Globus pallidus (tissue), 1 donor: ENCODE measurements around the gene CLASP1.
"Not testable (repeated sequence)": the region's sequence is repeated elsewhere in the genome, so short reads cannot be mapped to it uniquely, and the experiment has no call there.

ENCODE experiments used
- DNase-seq: peaks from one replicate; pipeline ENCODE4 v3.0.0-alpha.2; 2015; ENCODE audit warnings: low spot score

CLASP1 gene

DNA sequence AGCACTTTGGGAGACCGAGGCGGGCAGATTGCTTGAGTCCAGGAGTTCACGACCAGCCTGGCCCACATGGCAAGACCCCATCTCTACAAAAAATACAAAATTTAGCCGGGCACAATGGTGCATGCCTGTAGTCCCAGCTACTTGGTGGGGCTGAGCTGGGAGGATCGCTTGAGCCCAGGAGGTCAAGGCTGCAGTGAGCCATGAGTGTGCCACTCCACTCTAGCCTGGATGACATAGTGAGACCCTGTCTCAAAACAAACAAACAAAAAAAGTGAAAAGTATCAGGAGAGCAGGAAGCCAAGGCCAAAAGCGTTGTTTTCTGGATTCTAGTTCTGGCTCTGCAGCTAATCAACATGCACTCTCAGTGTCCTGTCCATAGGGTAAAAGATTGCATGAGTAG is 10.7 kb upstream of the CLASP1 start:
- no peak for DNase-seq

DNA sequence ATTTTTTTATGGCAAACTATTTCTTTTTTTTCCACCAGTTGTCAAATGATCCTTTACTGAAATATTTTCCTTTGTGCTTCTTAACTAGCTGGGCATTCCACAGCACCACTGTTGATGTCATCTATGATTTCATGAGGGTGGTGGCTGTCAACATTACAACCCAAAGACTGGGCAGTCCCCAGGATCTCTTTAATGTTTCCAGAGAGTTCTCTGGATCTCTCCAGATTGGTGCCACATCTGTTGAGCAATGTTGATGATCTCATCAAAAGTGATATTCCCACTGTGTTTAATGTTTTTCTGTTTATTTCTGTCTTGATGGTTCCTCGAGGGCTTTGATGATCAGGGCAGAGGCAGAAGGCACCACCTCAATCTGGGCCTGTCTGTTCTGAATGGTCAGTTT is 9.1 kb upstream of the CLASP1 start:
- DNase-seq = not testable (repeated sequence)

DNA sequence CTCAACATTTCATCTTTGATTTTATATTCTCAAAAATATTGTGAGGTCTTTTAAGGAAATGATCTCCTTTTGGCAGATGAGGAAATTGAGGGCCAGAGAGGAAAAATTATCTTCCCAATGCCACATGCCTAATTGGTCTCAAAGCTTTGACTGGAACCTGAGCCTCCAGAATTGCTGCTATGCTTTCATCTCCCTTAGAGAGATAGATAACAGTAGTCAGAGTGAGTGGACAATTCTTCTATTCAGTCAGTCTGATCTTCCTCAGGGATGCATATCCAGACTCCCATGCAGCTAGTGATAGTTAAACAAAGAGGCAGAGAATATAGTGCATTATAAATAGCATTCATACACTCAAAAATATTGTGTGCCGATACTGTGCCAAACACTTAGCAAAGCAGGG is 3.8 kb upstream of the CLASP1 start:
- DNase-seq = no peak

DNA sequence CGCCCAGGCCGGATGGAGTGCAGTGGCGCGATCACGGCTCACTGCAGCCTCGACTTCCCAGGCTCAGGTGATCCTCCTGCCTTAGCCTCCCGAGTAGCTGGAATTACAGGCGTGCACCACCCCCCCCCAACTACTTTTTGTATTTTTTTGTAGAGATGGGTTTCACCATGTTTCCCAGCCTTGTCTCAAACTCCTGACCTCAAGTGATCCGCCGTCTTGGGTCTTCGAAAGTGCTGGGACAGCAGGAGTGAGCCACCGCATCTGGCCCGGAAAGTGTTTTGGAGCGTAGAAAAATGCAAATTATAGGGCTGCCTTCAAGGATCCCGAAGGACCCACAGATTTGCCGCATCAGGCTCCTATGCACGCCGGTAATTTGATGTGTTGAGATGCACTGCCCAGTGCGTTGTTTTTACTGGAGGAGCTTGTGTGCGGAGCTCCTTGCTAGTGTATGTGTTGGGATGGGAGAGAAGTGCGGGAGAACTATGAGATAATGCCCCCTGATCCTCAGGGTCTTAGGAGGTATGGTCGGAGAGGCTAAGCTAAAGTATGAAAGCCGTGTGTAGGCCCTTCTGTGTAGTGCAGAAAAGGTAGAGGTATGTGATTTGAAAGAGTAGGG is 1.2 kb upstream of the CLASP1 start:
- DNase-seq = peak; percentile 6

DNA sequence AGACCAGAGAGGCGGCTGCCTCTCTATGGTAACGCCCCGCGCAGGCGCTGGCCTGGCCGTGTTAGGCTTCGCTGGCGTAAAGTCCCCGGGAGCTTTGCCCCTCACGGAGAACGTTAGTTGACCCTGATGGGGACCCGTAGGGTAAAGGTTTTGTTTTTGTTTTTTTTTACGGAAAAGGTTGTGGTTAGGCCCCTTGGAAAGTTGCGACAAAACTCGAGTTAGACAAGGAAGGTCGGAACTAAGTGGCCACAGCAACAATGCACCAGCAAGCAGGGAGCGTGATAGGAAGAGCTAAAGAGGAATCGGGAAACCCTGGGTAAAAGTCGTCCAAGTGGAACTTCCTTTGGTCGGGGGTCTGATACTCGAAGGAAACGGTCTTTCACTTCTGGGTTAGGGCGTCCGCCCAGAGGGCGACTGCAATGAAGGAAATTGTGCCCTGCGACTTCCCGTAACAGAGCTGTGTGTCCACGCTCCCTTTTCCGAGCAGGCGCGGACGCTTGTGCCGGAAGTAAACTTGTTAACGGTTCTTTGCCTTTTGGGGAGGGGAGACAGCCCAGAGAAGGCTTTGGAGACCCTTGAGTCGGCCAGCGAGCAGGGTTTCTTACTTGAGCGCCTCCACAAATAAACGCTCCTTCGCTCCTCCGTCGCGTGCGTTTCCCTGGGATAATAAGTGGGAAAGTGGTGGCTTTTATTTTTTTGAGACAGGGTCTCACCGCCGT is 493 bp upstream of the CLASP1 start:
- DNase-seq = peak; percentile 98

DNA sequence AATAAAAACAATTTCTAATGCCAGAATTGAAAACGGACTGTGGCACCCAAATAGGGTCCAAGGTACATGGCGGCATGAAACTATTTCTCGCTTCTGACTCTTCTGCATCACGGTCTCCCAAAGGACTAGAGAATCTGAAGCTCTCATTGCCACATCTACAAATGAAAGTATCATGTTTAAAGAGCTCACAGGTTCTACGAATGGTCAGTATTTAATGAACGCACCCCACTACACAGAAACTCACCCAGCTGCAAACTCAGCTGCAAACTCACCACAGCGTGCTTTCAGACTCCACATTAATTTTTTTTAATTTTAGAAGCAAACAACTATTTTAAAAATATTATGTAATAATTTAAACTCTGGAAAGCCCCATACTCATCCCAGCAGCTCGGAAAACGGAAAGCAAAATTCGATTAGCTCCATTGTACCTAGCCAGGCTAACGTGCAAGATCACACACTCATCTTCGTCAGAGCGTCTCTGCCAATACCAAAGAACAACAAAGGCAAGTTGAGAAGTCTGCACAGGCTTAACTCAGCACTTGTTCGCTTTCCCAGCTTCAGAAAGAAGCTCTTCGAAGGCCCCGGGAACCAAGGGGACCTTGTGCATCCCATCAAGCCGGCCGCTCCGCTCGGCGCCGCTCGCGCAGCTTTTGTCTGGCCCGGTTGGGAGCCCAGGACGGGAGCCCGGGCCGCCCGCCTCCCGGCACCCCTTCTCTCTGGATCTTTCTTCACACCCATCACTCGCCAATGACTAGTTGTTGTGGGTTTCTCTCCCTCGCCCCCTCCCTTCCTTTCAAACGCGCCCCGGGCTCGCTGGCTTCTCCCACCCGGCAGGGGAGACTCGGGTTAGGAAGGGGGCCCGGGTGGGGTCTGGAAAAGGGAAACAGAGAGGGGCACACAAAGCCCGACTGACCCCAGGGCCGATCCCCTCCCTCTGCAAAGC is 785 bp downstream of the CLASP1 start:
- DNase-seq = peak; percentile 64

DNA sequence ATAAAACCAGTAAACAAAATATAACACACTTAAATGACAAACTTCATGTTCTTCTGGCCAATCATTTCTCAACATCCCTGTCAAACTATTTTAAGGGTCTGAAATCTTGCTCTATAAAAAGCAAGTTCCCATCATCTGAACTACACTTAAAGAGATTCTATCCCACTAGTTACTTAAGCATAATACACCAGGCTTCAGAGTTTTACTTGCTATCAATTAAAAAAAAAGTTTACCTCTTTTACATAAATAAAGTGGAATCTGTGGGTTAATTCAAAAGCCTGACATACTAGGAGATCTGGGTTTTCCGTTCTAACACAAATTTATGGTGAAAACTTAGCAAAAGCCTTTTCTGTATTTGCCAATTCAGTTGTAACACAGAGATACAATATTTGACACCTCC is 1.9 kb downstream of the CLASP1 start:
- DNase-seq = no peak

DNA sequence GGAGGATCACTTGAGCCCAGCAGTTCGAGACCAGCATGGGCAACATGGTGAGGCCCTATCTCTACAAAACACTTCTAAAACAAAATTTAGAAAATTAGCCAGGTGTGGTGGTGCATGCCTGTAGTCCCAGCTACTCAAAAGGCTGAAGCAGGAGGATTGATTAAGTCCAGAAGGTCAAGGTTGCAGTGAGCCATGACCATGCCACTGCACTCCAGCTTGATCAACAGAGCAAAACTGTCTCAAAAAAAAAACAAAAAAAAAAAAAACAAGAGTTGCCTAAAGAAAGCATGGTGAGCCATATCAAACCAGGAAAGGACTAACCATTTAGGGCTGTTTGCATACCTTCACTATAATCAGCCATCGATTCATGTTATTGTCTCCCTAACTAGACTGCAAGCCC is 4.5 kb downstream of the CLASP1 start:
- DNase-seq = no peak

DNA sequence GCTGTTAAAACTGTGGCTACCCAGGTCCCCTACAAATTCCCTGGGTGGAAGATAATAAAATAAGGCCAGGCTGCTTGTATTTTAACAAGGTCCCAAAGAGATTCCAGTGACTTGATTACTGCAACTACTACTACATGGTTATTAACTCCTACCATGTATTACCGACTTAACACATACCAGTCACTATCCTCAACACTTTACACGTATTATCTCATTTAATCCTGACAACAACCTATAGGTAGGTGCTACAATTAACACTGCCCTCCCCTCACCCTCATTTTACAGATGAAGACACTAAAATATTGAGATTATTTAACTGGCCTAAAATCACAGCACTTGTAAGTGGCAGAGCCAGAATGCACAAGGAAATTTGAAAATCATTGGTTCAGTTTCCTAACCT is 5.4 kb downstream of the CLASP1 start:
- DNase-seq = no peak

DNA sequence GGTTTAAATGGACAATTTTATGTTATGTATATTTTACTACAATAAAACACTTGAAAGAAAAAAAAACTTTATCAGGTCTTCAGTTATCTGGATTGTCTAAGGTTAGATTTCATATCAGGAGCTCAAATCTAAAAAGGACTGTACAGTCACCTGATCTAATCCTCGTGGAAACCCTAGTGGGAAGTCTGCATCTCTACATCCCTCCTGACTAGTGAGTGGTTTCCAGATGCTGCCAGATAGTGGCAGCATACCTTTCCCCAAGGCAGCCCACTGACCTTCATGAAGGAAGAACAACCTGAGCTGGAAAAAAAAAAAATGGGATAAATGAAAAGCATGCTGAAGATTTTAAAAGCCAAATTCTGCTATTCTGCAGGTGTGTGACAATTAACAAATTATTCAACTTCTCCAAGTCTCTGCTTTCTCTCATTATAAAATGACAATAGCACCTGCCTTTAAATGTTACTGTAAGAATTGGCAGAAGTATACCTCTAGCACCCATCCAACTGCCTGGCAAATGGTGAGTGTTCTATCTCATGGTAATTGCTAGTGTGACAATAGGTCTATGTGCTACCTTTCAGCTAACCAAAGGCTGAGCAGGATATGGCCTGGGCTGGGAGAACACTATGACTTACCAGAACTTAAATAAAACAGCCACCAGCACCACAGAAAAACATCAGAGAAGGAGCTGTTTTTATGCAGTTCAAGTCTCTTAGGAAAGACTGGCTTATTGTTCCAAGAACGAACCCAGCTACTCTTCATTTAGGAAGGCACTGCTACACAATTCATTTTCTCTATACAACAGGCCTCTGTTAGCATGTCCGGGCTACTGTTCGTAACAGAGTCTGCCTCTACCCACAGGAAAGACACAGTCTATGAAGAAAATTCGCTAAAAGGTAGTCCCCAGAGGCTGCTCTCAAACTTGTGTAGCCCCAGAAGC is 8.6 kb downstream of the CLASP1 start:
- DNase-seq = peak; percentile 16

DNA sequence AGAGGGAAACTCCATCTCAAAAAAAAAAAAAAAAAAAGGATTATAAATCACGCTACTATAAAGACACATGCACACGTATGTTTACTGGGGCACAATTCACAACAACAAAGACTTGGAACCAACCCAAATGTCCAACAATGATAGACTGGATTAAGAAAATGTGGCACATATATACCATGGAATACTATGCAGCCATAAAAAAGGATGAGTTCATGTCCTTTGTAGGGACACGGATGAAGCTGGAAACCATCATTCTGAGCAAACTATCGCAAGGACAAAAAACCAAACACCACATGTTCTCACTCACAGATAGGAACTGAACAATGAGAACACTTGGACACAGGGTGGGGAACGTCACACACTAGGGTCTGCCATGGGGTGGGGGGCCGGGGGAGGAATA is 9.4 kb downstream of the CLASP1 start:
- not testable (repeated sequence) for DNase-seq

DNA sequence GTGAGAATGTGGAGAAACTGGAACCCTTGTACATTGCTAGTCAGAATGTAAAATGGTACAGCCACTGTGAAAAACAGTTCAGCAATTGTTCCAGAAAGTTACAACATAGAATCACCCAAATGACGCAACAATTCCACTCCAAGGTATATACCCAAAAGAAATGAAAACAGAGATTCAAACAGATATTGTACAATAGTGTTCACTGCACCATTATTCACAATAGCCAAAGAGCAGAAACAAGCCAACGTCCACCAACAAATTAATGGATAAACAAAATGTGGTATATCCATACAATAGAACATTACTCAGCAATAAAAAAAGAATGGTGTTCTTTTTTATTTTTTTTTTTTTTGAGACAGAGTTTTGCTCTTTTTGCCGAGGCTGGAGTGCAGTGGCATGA is 10.9 kb downstream of the CLASP1 start:
- DNase-seq = no peak

DNA sequence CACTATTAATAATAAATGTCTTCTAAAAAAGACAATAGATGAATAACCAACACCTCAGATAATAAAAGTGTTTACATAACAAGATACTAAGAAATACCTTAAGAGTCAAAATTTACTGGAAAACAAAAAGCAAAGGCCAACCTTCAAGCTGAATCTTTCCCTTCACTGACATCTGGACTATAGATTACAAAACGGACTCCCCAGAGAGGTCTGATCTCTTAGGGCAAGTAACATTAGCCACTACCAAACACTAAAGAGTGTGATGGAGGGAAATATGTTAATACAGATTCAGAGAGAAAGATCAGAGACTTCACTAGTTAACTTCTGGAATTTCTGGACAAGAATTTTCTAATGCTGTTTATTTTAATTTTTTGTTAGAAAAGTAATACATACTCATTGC is 13.9 kb downstream of the CLASP1 start:
- no peak for DNase-seq

DNA sequence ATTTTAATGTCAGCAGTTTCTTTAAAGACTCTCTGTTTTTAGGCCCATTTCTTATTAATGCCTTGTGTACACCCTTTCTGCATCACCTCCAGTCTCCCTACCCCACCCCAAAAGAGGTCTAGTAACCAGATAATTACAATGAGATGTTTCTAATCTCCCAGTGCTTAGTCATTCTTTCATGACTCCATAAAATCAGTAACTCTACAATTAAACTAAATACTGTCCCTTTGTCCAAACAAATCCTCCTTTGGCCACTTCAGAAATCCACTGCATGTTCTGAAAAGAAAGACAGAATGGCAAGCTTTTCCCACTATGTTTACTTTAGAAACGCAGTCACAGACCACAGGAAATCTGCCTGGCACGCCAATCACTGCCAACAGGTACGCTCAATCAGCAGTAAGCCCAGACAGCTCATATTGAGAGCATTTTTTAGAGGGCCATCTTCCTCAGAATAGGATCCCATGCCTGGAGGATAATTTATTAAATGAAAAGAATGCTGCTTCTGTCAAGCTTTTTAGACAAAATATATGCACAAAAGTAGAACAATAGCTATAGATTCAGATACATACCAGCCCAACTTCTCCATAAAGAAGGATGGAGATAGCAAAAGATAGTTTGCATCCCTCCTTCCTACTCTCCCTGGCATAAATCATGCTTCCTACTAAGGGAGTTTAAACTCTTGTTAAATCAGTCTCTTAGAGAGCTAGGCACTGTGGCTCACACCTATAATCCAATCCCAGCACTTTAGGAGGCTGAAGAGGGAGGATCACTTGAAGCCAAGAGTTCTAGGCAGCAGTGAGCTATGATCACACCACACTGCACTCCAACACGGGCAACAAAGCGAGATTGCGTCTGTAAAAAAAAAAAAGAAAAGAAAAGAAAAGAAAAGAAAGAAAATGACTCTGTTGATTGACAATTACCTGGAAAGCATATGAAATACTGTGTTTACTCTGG is 14.6 kb downstream of the CLASP1 start:
- DNase-seq = no peak

DNA sequence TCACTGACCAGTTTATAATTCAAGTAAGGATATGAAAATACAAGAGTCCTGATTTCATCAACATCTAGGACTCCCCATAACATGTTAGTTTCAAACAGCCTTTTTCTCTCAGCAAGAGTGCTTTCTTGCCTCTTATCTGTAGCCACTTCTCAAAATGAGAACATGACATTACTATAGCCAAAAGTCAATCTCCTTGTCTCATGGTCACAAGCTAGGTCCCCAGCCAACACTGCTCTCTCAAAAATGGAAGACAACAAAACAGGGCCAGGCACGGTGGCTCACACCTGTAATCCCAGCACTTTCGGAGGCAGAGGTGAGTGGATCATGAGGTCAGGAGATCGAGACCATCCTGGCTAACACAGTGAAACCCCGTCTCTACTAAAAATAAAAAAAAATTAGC is 15.8 kb downstream of the CLASP1 start:
- DNase-seq = no peak

DNA sequence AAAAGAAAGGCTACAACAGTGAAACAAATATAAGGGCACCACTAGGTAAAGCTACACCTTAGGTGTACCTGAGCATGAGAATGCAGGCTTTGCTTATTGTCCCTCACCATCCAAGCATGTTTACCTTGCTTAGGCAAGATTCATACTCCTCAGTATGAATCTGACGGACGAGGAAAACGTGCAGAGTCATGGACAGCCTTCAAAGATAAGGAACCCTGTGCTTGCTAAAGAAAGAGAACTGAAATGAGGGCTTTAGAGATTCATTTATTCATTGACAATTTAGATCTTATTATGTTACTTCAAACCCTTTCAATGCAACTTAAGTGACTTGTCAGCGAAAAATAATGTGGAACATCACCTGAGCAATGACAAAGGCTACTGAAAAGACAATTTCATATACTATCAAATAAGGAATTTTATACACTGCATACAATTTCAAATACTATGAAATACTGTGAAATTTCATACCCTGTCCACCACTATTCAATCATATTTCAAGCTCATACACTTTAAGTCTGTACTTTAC is 21.7 kb downstream of the CLASP1 start:
- DNase-seq = no peak

DNA sequence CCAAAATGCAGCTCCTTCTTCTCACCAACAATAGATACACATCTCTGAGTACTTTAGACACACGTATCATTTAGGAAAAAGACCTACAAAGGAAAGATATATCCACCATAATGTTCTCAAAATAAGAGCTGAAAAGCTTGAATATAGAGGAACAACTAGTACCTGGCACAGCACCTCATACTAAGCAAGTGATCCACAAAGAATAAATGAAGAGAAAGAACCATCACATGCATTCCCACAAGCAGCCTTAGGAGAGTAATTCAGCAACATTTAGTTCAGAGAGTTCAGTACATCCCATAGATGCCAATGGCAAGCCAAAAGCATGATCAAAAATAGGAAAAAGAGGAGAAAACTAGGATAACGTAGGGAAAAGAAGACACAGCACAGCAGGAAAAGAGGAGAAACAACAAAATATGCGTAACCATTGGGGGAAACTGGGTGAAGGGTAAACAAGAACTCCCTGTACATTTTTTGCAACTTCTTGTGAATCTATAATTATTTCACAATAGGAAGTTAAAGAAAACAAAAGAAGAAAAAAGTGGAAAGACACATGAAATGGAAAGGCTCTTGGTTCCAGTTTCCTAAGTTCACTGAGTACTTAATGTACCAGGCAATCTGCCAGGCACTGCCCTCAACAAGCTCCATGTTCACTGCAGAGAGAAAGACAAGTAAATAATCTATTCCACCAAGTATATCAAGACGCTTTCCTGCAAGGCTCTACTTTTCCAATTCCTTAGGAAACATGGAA is 22.3 kb downstream of the CLASP1 start:
- no peak for DNase-seq

DNA sequence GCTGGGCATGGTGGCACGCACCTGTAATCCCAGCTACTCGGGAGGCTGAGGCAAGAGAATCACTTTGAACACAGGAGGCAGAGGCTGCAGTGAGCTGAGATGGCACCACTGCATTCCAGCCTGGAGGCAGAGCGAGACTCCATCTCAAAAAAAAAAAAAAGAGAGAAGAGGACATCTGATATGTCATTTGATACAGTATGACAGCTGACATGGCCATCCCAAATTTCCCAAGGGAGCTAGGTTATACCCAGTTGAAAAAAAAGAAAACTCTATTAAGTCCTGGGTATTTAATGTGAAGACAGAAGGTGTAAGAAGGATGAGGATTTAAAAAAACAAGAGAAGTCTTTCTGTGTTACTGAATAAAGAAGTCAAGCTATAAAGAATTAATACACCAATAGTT is 23.3 kb downstream of the CLASP1 start:
- no peak for DNase-seq

DNA sequence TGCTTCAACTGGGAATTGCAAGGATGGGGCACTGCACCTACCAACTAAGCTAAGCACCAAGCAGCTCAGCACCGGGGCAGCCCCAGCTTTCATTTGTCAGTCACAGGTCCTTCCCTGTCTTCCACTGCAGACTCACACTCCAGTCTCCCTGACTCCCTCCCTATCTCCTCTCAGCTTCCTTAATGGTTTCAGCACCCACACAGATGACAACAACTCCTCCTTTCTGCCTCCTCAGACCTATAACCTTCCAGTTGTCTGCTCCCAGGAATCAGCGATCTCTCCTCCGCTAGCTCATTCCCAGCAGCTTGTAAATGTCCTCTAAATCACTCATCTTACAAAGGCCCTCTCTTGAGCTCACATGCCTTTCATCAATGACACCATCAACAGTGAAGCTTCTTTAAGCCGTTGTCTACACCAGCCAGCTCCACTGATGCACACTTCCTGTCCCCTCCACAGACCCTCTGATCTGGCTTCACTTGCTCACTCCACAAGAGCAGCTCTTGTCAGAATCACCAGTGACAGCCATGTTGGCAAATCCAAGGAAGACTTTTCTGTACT is 32.1 kb downstream of the CLASP1 start:
- no peak for DNase-seq
